ENCODE data around the gene KDM6B.
A peak's percentile ranks its signal among the peaks of the same experiment; 100 is the strongest.
"Not testable (repeated sequence)": the region's sequence is repeated elsewhere in the genome, so short reads cannot be mapped to it uniquely, and the experiment has no call there.

KDM6B gene, protein sequence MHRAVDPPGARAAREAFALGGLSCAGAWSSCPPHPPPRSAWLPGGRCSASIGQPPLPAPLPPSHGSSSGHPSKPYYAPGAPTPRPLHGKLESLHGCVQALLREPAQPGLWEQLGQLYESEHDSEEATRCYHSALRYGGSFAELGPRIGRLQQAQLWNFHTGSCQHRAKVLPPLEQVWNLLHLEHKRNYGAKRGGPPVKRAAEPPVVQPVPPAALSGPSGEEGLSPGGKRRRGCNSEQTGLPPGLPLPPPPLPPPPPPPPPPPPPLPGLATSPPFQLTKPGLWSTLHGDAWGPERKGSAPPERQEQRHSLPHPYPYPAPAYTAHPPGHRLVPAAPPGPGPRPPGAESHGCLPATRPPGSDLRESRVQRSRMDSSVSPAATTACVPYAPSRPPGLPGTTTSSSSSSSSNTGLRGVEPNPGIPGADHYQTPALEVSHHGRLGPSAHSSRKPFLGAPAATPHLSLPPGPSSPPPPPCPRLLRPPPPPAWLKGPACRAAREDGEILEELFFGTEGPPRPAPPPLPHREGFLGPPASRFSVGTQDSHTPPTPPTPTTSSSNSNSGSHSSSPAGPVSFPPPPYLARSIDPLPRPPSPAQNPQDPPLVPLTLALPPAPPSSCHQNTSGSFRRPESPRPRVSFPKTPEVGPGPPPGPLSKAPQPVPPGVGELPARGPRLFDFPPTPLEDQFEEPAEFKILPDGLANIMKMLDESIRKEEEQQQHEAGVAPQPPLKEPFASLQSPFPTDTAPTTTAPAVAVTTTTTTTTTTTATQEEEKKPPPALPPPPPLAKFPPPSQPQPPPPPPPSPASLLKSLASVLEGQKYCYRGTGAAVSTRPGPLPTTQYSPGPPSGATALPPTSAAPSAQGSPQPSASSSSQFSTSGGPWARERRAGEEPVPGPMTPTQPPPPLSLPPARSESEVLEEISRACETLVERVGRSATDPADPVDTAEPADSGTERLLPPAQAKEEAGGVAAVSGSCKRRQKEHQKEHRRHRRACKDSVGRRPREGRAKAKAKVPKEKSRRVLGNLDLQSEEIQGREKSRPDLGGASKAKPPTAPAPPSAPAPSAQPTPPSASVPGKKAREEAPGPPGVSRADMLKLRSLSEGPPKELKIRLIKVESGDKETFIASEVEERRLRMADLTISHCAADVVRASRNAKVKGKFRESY (N-terminal part only)

DNA sequence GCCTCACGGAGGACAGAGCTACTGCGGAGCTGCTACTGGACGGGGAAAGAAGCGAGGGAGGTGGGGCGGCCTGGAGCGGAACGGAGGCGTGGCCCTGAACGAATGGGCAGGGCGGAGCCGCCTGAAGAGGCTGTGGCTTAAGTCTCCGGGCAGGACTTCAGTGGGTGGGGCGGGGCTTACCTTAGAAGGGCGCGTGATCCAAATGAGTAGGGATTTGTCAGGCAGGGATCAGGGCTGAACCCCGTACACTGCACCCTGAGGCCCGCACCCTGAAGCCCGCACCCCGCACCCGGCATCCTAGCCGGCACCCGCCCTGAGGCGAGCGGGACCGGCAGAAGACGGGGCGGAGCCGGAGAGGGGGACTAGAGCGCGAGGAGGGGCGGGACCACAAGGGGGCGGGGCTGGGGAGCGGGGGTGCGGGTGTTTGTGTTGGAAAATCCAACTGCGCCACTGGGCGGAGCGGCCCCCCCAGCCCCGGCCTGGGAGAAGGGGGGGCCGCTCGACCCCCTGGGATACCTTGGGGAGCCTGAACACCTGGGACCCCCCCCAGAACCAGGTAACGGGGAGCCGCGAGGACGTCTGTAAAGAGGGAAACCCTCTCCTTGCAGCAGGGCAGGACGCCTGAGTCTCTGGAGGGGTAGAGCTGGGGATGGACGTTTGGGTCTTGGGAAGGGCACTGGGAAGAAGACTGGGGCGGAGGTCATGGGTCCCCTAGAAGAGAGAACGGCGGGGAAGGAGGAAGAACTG, at the start of gene KDM6B:
TSS of gene KDM6B (plus strand) at position 423 of the 747 bp plus-strand sequence. CDS start 11,338 bp downstream, outside the sequence.
- DNase-seq (ENCODE audit: low read depth in 2 of 2) = peak; percentile 72 to 87

DNA sequence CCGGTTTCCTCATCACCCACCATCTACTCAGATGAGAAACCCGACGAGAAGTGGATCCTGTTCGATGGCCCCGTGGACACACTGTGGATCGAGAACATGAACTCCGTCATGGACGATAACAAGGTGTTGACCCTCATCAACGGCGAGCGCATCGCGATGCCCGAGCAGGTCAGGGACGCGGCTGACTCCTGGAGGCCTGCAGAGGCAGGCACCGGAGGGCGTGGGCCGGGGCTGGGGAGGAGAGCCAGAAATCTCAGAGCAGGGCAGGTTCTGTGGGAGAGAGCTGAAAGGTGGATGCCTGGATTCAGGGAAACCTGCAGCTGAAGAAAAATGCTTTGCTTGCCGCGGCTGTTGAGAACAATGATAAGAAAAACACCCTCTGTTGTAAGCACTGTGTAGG, 47.2 kb upstream of the KDM6B start:
- DNase-seq (ENCODE audit: low read depth in 2 of 2) = no peak

DNA sequence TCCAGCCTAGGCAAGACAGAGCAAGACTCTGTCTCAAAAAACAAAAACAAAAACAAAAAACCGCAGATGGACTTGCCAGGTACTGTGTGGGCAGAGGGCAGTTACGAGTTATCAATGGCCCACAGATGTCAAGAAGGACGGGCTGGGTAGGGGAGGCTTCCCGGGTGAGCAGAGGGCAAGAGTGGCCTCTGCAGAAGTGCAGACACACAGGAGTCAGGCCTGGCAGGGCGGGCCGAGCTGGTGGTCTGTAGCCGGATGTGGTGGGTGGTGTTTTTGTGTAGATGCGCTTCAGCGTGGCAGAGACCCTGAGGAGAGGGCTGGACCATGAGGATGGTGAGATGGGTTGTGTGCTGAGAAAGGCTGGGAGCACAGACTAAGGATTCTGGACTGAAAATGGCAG, 44.9 kb upstream of the KDM6B start:
- DNase-seq (ENCODE audit: low read depth in 2 of 2) = no peak

DNA sequence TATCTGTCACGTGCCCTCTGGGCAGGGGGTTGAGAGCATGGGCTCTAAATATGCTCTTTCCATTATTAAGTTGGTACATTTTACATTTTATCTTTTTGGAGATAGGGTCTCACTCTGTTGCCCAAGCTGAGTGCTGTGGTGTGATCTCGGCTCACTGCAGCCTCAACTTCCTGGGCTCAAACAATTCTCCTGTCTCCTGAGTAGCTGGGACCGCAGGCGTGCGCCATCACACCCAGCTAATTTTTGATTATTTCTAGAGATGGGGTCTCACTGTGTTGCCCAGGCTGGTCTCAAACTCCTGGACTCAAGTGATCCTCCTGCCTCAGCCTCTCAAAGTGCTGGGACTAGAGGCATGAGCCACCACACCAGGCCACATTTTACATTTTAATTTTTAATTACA, 43.9 kb upstream of the KDM6B start:
- DNase-seq (ENCODE audit: low read depth in 2 of 2) = no peak

DNA sequence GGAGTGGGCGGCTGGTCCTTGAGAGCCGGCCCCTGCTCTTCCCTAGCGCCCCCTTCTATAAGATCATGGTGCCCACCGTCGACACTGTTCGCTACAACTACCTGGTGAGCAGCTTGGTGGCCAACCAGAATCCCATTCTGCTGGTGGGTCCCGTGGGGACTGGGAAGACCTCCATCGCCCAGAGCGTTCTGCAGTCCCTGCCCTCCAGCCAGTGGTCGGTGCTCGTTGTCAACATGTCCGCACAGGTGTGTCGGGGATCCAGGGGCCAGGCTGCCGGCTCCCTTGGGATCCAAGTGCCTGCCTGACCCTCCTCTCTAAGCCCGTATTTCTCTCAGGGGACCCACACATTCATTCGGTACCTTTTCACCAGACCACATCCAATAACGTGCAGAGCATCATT, 41.4 kb upstream of the KDM6B start:
- no peak for DNase-seq (ENCODE audit: low read depth in 2 of 2)

DNA sequence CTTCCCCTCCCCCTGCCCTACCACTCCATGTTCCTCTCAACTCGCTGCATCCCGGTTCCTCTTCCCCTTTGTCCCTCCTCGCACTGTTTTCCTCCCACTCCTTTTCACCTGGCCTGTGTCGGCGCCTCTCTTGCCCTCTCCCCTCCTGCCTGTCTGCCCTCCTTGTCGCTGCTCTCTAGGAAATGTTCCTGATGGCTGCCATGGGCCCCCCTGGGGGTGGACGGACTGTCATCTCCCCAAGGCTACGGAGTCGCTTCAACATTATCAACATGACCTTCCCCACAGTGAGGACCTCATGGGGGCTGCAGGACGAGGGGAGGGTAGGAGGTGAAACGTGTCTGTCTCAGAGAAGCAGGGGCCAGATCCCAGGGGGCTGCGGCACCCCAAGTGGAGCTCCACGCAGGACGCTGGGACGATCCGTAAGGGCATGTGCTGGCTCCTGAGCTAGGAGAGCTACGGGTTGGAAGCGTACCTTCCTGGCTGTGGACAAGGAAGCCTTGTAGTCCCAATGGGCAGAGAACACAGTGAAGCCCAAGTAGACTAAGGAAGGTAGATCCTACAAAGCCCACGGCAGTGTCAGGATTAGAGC, 39.8 kb upstream of the KDM6B start:
- no peak for DNase-seq (ENCODE audit: low read depth in 2 of 2)

DNA sequence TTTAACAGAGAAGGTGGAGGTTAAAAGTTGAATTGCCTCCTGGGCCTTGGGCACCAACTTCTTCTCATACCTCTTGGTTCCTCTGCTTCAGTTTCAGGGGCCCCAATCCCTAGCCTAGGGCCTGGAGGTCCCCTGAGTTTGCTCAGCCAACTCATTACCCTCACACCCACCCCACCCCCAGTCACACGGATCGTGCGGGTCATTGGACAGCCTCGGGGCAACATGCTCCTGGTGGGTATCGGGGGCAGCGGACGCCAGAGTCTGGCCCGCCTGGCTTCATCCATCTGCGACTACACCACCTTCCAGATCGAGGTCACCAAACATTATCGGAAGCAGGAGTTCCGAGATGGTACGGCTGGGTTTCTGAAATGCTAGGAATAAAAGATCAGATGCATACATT, 36.0 kb upstream of the KDM6B start:
- DNase-seq (ENCODE audit: low read depth in 2 of 2) = no peak

DNA sequence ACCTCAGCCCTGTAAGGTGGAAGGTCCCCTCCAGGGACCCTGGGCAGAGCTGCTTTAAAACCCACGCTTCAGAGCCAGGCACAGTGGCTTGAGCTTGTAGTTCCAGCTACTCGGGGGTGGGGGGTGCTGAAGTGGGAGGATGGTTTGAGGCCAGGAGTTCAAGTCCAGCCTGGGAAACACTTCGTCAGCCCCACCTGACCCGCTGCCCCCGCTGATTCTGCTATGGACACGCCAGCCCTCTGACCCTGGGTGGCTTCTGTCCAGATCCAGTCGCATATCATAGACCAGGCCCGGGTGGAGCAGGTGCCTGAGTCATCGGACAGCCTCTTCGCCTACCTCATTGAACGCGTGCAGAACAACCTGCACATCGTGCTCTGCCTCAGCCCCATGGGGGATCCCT, 35.2 kb upstream of the KDM6B start:
- no peak for DNase-seq (ENCODE audit: low read depth in 2 of 2)

DNA sequence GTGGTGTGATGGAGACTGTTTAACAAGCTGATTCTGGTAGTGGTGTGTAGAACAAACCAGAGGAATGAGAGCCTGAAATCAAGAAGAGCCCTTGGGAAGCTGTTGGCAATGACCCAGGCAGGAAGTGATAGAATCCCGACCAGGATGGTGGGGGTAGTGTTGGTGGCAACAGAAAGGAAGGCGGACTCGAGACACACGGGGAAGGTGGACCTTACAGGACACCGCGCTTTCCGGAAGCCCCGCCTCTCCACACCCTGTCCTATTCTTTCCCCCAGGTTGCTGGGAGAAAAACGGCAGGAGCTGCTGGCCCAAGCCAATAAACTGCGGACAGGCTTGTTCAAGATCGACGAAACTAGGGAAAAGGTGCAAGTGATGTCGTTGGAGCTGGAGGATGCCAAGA, 30.0 kb upstream of the KDM6B start:
- DNase-seq (ENCODE audit: low read depth in 2 of 2) = no peak

DNA sequence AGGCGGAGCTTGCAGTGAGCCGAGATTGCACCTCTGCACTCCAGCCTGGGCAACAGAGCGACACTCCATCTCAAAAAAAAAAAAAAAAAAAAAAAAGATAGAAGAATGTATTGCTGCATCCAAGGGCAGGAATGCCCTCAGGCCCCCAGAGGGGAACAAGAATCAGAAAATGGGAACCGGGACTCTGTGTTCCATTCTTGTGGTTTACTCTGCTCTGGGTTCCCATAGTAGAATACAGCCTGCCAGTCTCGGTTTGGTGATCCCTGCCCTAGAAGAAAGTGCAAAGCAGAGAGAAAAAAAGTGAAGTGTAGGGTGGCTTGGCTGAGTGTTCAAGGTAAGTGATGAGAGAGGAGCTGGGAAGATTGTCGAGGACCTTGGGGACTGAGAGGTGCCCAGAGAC, 27.4 kb upstream of the KDM6B start:
- no peak for DNase-seq (ENCODE audit: low read depth in 2 of 2)

DNA sequence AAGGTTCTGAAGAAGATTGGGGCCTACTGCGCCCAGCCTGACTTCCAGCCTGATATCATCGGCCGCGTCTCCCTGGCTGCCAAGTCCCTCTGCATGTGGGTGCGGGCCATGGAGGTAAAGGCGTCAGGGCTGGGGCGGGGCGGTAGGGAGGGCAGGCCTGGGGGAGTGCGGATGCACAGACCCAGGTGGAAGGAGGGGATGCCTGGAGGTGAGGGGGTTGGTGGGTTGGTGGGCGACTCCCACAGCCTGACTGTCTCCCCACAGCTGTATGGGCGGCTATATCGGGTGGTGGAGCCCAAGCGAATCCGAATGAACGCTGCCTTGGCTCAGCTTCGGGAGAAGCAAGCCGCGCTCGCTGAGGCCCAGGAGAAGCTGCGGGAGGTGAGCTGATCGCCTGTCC, 26.8 kb upstream of the KDM6B start:
- DNase-seq (ENCODE audit: low read depth in 2 of 2) = no peak

DNA sequence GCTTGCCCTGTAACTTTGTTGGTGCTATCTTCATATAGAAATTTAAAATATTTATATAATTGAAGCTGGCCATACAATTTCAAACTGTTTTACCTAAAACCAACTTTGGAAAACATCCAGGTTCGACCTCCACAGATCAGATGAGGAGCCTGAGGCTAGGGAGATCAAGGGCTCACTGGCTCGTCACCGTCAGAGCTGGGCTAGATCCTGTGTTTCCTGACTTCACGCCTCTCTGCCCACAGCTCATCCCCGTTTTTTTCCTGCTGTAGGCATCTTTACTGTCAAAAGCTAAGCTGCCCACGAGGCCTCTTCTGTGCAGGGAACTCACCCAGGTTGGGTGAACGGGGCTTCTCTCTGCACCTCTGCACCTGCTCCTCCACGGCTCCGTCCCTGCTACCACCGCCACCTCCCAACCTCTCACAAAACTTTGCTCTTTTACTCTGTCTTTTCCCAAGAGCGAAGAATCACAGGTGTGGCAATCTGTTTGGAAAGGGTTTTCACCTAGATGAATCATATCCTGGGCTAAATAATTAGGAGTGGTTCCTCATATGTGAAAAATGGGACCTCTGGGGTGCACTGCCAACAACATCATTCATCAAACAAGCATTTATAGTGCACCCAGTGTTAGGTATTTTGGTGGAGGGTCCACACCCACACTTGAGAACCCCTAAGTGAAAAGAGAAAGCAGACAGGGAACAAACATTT, 24.8 kb upstream of the KDM6B start:
- DNase-seq (ENCODE audit: low read depth in 2 of 2) = no peak

DNA sequence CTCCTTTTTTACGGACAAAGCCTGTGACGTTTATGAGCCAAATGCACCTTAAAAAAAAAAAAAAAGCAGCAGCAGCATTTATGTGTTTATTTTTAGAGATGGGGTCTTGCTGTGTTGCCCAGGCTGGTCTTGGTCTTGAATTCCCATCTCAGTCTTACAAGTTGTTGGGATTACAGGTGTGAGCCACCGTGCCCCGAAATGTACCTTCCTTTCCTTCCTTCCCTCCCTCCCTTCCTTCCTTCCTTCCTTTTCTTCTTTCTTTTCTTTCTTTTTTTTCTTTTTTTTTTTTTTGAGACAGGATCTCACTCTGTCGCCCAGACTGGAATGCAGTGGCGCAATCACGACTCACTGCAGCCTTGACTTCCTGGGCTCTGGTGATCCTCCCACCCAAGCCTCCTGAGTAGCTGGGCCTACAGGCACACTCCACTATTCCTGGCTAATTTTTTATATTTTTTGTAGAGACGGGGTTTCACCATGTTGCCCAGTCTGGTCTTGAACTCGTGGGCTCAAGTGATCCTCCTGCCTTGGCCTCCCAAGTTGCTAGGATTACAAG, 24.1 kb upstream of the KDM6B start:
- DNase-seq (ENCODE audit: low read depth in 2 of 2) = not testable (repeated sequence)

DNA sequence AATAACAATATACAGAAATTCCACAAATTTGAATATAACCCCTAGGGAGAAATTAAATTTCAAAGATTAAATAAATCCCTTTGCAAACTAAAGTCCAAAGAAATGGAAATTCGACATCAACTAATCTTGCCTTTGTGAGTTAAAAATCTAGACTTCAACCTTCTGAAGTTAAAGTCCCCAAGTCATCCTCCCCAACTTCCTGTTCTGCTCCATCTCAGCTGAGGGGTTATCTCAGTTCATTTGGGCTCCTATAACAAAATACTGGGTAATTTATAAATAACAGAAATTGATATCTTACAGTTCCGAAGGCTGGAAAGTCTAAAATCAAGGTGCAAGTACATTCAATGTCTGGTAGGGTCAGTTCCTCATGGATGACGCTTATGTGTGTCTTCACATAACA, 22.8 kb upstream of the KDM6B start:
- DNase-seq (ENCODE audit: low read depth in 2 of 2) = no peak

DNA sequence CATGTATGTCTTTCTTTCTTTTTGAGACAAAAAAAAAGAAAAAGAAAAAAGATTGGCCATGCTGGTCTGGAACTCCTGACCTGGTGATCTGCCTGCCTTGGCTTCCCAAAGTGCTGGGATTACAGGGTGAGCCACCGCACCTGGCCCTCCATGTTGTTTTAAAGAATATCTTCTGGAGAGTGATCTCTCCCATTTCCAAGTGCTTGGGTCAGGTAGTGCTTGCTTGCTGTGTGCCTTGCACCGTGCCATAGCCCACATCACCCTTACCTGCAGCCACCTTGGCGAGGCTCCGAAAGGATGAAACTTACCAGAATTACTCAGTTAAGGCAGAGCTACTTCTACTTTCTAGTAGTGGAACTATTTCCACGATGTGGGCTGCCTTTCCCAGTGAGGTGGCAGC, 19.0 kb upstream of the KDM6B start:
- DNase-seq (ENCODE audit: low read depth in 2 of 2) = no peak

DNA sequence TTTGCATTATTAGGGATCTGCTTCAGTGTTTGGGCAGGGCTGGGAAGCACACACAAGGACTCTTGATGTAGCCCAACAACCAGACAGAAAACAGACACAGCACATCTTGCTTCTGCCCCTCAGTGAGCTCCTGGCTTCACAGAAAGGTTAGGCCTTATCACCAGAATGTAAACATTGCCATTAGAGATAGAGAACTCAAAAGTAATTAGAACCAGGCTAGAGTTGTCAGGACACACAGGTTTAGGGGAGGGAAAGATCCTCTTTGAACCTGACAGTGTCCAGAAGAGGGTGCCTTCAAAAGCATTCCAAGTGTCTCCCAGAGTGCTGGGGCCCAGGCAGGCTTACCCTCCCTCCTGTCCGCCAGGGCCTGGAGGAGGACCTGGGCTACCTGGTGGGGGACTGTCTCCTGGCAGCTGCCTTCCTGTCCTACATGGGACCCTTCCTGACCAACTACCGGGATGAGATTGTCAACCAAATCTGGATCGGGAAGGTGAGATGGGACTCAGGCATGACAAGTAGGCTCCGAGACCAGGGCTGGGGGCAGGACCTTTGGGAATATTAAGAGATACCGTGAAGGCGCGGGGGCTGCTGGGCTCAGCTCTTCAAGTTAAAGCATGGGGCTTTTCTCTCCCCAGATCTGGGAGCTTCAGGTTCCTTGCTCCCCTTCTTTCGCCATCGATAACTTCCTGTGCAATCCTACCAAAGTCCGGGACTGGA, 16.9 kb upstream of the KDM6B start:
- no peak for DNase-seq (ENCODE audit: low read depth in 2 of 2)

DNA sequence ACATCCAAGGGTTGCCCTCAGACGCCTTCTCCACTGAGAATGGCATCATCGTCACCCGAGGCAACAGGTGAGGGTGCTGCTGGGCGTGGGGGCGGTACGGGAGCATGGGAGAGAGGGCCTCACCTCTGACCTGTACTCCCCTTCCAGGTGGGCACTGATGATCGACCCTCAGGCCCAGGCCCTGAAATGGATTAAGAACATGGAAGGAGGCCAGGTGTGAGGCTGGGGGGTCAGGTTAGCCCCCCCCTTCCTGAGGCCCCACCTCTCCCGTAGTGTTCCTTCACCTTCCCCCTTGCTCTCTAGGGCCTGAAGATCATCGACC, 16.4 kb upstream of the KDM6B start:
- no peak for DNase-seq (ENCODE audit: low read depth in 2 of 2)

DNA sequence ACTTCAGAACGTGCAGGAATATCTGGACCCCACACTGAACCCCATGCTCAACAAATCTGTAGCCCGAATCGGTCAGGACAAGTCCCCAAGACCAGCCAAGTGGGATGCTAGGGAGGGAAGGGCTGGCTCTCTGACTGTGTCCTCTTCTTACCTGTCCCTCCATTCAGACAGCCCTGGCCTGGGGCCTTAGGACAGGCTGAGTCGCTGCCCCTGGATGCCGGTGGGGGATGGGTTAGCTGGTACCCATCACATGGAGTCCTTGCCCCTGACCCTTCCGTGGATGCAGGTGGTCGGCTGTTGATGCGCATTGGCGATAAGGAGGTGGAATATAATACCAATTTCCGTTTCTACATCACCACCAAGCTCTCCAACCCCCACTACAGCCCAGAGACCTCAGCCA, 16.0 kb upstream of the KDM6B start:
- DNase-seq (ENCODE audit: low read depth in 2 of 2) = no peak

DNA sequence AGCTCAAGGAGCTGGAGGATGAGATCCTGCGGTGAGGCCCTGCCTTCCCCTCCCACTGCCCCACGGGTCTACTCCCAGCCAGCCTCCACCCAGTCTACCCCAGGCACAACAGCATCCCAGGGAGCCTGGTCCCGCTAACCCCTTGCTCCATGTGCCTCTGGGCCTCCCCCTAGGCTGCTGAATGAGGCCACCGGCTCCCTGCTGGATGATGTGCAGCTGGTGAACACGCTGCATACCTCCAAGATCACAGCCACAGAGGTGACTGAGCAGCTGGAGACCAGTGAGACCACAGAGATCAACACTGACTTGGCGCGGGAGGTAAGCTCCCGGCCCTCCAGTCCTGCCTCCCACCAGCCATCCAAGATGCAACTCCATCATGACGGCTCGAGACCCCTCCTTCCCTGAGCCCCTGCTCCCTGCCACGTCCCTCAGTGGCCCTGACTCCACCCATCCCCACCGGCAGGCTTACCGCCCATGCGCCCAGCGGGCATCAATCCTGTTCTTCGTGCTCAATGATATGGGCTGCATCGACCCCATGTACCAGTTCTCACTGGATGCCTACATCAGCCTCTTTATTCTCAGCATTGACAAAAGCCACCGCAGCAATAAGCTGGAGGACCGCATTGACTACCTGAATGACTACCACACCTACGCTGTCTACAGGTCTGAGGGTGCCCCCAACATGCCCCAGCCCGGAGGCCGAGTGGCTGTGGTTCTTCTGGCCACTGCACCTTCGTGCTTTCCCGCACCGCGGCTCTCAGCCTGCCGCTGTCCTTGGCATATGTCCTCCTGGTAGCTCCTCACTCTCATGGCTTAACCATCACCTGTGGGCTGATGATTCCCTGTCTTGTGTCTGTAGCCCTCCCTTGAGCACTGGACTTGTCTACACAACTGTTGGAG, 15.0 kb upstream of the KDM6B start:
- no peak for DNase-seq (ENCODE audit: low read depth in 2 of 2)
